Activated T-cell treated with anti-CD3 and anti-CD28 coated beads, Interleukin-2, amount 50 U/mL, for 48 hours (primary cell): ENCODE data around the gene NT5DC1.

ENCODE experiments used
- DNase-seq, 2 experiments: peaks; one replicate each; pipeline ENCODE4 v3.0.0-alpha.2; 2020

The NT5DC1 gene

GRCh38 chr6:116144605-116145004 lies 44.0 kb downstream of the NT5DC1 start:
- DNase-seq, result no peak

- DNase-seq, result no peak
These were observed 45.4 kb downstream of the NT5DC1 start for GRCh38 chr6:116145803-116146675.

GRCh38 chr6:116152620-116153019 lies 52.0 kb downstream of the NT5DC1 start:
- no peak for DNase-seq

- DNase-seq, result no peak
These were observed 54.2 kb downstream of the NT5DC1 start for GRCh38 chr6:116154887-116155286.

GRCh38 chr6:116156405-116157326 lies 56.0 kb downstream of the NT5DC1 start:
- DNase-seq, result no peak

GRCh38 chr6:116157391-116157790 lies 56.7 kb downstream of the NT5DC1 start:
- no peak for DNase-seq

- no peak for DNase-seq
These were observed 58.0 kb downstream of the NT5DC1 start for GRCh38 chr6:116158641-116159040.

- no peak for DNase-seq
These were observed 59.3 kb downstream of the NT5DC1 start for GRCh38 chr6:116159782-116160524.

- DNase-seq, result no peak
These were observed 64.9 kb downstream of the NT5DC1 start for GRCh38 chr6:116165596-116165995.

- no peak for DNase-seq
These were observed 65.7 kb downstream of the NT5DC1 start for GRCh38 chr6:116166369-116166768.

GRCh38 chr6:116168148-116168547 lies 67.5 kb downstream of the NT5DC1 start:
- no peak for DNase-seq

- no peak for DNase-seq
These were observed 69.2 kb downstream of the NT5DC1 start for GRCh38 chr6:116169880-116170279.

- no peak for DNase-seq
These were observed 69.9 kb downstream of the NT5DC1 start for GRCh38 chr6:116170358-116171057.

- no peak for DNase-seq
These were observed 73.3 kb downstream of the NT5DC1 start for GRCh38 chr6:116173928-116174327.

GRCh38 chr6:116175344-116175743 lies 74.7 kb downstream of the NT5DC1 start:
- no peak for DNase-seq

- no peak for DNase-seq
These were observed 75.9 kb downstream of the NT5DC1 start for GRCh38 chr6:116176596-116176995.

GRCh38 chr6:116180375-116180774 lies 79.7 kb downstream of the NT5DC1 start:
- DNase-seq, result no peak

- DNase-seq, result no peak
These were observed 88.8 kb downstream of the NT5DC1 start for GRCh38 chr6:116189472-116189871.

GRCh38 chr6:116190550-116190949 lies 89.9 kb downstream of the NT5DC1 start:
- DNase-seq, result no peak

GRCh38 chr6:116191881-116192280 lies 91.2 kb downstream of the NT5DC1 start:
- no peak for DNase-seq

- no peak for DNase-seq
These were observed 92.1 kb downstream of the NT5DC1 start for GRCh38 chr6:116192786-116193185.

GRCh38 chr6:116196841-116197240 lies 96.2 kb downstream of the NT5DC1 start:
- no peak for DNase-seq
